Neural progenitor cell (in vitro differentiated cells): ENCODE data around the gene FGF2.

Experiments
- EZH2 ChIP-seq: fragments of 200-600 bp; sonication (generic); IDR thresholded peaks from 2 replicates; pipeline ENCODE4 v1.6.1; 2017; ENCODE audit warnings: antibody characterized with exemption, mild to moderate bottlenecking, moderate library complexity
- EZH2phosphoT487 ChIP-seq: fragments of 200-600 bp; sonication (generic); IDR thresholded peaks from 2 replicates; pipeline ENCODE4 v1.6.1; 2017; ENCODE audit warnings: antibody characterized with exemption
- TF ChIP-seq, protein P1 (sequence below): fragments of 200-600 bp; sonication (generic); IDR thresholded peaks from 2 replicates; pipeline ENCODE4 v1.5.1; 2017; ENCODE audit warnings: antibody characterized with exemption, mild to moderate bottlenecking

DNA sequence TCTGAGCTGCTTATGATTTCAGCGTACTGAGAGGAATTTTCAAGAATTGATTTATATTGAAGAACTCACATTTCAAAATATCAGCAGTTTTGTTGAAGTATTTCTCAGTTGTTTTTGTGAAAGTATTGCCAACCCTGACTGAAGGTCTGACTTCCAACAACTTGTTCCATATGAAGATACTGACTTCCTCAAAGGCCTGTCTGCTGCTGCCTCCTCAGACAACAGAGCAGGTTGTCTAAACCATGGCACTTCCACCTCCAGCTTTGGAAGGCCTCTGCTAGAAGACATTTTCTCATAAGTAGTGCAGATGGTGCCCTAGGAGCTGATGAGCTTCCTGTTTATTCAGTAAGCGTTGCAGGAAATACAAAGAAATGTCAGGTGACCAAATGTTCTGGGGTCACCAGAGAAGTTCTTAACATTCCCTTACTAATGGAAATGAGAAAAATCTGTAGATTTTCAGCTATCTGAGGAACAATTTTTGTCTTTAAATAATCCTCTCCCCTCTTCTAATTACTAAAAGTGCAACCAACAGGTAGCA lies 28.8 kb downstream of the FGF2 start:
- TF ChIP-seq, protein P1, sequence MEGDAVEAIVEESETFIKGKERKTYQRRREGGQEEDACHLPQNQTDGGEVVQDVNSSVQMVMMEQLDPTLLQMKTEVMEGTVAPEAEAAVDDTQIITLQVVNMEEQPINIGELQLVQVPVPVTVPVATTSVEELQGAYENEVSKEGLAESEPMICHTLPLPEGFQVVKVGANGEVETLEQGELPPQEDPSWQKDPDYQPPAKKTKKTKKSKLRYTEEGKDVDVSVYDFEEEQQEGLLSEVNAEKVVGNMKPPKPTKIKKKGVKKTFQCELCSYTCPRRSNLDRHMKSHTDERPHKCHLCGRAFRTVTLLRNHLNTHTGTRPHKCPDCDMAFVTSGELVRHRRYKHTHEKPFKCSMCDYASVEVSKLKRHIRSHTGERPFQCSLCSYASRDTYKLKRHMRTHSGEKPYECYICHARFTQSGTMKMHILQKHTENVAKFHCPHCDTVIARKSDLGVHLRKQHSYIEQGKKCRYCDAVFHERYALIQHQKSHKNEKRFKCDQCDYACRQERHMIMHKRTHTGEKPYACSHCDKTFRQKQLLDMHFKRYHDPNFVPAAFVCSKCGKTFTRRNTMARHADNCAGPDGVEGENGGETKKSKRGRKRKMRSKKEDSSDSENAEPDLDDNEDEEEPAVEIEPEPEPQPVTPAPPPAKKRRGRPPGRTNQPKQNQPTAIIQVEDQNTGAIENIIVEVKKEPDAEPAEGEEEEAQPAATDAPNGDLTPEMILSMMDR, result no peak
- TF ChIP-seq EZH2phosphoT487 (no peak), EZH2 (no peak)
